HCEC 1CT (cell line): ENCODE results near the gene SEC14L5.
"Not testable (repeated sequence)": the region's sequence is repeated elsewhere in the genome, so short reads cannot be mapped to it uniquely, and the experiment has no call there.

ENCODE experiments used
- DNase-seq: peaks from one replicate; pipeline ENCODE4 v3.0.0-alpha.2; 2017

The SEC14L5 gene

DNA sequence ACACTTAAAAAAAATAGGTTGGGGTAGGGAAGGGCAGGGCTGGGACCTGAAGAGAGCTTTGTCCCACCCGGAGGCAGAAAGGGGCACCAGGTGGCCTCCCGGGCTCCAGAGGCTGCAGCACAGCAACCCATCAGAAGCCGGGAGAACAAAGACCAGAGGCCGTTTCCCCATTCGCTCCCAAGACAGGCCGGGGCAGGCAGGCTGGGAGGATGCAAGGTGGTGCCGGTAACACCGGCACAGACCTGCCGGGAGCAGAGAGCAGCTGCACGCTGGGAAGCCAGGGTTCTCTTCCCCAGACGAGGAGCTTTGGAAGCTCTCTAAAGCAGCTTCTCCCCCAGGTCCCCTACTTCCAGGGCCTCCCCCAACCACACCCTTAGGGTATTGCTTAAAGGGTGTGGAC lies 26.7 kb upstream of the SEC14L5 start:
- no peak for DNase-seq

DNA sequence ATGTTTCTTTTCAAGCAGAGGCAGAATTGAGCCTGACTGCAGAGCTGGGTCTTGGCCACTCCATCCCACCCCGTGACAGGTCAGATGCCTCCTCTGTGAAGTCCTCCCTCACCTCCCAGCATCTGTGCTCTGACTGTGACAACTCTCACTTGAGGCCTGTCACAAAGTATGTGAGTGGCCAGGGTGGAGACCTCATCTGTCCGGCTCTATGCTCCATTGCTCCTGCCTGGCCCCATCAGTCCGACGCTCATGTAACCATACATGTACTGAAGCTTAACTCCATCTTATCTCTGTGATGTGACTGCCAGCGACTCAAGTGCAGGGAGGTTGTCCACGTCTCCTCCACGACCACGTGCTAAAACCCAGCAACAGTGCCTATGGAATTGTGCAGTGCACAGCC lies 24.7 kb upstream of the SEC14L5 start:
- no peak for DNase-seq

DNA sequence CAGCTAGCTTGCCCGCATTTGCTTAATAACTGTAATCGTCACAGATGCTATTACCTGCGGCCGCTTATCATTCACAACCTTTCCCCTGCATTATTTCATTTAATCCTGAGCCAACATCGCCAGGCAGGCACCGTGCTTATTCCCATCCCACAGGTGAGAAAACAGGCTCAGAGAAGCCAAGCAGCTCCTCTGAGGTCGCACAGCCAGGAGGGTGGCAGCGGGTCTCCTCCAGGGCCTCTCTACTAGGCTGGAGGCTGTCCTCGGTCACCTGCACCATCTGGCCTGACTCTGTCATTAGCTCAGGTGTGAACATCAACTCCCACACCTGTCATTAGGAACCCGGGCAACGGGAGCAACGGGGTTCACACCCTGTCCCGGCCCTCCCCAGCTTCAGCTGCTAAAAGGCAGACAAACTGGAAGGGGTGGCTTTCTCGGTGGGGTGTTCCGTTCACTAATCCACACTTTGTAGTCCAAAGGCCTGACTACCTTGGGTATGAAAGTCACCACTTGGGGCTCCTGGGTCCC lies 24.2 kb upstream of the SEC14L5 start:
- no peak for DNase-seq

DNA sequence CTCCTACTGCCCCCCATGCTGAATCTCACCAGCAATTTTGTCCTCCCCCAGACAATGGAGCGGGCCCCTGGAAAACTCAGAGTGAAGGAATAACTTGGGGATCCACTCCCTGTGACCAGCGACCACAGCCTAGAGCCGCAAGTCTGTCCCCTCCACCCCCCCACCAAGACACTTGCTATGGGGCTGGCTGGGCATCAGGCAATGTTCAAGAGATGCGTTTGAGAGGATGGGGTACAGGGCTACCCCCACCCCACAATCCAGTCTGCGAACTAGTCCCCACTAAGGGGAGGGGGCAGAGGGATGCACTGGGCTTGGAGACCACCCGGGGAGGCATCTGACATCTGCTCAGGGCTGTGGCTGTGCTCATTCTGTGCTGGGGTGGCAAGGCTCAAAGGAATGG lies 23.5 kb upstream of the SEC14L5 start:
- DNase-seq, result no peak

DNA sequence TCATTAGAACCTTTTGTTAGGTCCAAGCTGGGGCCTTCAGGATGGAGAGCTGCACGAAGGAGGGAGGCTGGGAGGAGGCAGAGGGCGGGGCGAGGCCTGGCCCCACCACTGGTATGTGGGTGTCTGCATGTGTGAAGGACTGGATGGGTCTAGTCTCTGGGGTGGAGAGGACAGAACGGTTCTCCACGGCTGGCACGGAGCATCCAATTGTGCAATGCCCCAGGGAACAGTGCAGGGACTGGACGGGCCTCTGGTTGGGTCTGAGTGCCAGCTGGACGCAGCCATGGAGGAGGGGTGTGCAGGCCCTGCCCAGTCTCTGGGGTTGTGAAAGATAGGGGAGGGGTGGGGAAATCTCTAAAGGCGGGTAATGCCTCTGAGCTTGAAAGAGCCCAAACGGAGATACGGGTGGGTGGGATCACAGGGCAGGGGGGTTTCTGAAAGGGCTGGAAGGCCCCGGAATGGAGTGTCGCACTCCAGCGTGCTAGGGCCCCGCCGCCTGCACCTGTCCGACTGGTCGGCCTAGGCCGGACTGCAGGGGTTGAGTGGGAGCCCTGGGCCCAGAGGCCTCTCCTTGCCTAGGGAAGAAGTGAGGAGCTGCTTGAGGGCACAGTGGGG lies 22.8 kb upstream of the SEC14L5 start:
- DNase-seq, result peak; percentile 40

DNA sequence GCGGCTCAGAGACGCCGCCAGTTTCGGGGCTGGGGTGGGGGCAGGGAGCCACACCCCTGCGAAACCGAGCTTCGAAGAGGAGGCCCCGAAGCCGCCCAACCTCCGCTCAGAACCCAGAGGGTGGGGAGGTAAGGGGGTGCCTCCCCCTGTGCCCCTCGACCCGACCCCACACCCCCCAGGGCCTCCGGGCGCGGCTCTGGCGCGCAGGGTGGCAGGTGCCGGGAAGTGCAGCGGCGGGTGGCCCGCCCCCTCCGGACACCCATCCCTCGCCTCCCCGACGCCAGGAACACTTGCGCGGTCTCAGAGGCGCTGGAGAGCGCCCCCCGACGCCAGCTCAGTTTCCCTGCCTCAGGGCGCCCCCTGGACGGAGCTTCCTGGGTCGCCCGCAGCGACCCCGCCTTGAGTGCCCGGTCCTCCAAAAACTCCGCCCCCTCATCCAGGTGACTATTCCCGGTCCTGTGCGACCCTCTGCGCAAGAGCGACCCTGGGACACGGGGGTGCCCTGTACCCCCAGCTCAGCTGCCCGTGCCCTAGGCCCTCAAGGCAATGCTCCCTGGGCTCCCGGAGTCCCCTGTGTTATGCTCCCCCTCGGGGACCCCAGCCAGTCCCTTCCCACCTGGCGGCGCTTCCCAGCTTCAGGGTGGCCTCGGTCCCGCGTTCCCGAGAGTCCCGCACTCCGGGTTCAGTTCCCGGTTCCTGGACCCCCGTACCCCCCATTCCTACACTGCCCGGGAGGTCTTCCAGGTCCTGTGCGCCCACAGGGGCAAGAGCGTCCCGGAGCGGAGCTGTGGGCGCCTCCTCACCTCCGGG lies 21.7 kb upstream of the SEC14L5 start:
- DNase-seq, result no peak

DNA sequence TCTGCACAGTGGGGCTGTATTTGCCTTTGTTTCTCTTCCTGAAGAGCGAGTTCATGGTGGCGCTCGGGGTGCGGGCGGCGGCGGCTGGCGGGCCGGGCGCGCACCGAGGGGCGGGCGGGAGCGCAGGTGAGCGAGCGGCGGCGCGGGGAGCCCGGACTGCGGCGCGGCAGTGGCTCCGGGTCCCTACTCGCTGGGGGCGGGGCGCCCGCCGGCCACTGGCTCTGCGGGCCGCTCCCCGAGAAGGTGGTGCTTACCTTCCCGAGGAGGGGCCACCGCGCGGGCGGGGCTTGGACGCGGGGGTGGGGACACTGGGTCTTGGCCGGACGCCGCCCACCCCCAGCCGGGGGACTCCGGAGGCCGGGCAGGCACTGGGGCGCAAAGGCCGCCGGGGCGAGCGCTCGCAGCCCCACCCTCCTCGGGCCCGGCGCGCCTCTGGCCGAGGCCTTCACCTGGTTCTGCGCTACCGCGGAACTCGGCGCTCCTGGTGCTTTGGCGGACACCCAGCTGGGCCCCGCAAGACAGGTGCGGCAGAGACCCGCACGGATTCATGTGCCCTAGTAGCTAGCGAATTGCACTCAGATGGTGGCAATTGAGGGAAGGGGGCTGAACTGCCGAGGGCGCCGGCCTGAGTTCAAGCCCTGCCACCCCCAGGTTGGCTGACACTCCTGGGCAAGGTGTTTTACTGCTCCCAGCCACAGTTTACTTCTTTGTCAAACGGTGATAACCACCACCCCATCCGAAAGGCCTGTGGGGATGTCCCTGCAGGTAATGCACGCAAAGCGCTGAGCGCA lies 20.9 kb upstream of the SEC14L5 start, which contains the start of gene PPL:
TSS of gene PPL (minus strand) at position 158 of the 791 bp plus-strand sequence. CDS start at position 55, 103 bp downstream.
- no peak for DNase-seq

DNA sequence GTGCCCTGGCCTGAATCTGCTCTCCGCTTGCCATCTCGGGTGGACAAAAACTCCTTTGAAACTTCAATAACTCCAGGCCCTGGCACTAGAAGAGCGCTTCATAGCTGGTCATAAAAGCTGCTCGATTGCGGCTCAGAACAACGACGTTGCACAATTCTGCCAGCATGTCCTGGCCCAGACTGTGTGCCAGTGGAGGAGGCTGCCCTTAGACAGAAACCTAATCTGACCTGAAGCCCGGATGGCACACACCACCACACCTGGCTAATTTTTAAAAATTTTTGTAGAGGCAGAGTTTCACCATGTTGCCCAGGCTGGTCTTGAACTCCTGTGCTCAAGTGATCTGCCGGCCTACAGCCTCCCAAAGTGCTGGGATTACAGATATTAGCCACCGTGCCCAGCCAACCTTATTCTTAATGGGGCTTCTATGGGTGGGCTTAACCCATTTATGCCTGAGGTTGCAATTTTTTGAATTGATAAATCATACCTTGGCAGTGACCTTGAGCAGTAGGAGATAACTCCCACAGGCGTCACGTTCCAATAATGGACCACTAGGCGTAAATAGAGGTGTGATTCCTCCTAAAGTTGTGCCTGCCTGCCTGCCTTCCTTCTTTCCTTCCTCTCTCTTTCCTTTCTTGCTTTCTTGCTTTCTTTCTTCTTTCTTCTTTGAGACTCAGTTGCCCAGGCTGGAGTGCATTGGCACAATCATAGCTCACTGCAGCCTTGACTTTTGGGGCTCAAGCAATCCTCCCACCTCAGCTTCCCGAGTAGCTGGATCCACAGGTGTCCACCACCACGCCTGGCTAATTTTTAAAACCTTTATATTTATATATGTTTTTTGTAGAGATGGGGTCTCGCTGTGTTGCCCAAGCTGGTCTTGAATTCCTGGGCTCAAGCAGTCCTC lies 20.1 kb upstream of the SEC14L5 start:
- DNase-seq, result no peak

DNA sequence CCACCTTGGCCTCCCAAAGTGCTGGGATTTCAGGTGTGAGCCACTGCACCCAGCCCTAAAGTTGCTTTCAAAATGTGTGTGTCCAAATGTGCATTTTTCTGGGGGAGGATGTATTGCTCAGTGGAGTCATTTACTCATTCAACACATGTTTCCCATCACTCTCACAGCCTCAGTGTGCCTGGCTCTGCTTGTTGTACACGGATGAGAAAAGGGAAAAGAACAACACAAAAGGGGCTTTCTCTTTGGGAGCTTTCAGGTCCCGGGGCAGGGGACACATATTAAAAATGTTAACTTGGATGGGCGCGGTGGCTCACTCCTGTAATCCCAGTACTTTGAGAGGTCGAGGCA lies 19.5 kb upstream of the SEC14L5 start:
- DNase-seq, result no peak

DNA sequence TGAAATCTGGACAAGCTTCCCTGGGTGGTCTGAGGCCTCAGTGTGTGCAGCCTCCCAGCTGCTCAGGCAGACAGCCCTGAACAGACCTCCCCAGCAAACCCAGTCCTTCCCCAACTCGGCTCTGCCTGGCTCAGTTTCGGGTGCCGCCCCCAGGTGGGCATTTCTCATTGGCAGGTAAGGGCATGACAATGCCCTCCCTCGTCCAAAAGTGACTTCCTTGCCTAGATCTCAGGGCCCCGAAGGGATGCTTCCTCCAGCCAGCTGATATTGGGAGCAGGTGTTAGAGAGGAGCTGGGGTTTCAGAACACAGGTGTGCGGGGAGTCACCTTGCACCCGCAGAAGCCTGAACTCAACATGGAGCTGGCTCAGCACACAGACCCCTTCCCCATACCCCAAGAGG lies 17.4 kb upstream of the SEC14L5 start:
- DNase-seq, result no peak

DNA sequence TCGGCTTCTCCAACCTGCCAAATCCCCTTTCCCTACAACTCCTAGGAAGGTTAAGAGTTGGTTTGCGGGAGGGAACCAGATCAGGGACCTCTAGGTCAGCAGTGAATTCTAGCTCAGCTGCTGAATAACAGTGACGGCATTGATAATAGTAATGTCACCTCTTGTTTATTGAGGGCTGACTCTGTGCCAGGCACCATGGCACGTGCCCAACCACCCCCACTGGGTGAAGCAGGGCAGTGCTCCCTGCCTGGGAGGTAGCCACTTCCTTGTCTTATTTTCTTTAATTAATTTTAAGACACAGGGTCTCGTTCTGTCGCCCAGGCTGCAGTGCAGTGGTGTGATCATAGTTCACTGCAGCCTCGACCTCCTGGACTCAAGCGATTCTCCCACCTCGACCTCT lies 15.6 kb upstream of the SEC14L5 start:
- DNase-seq, result no peak

DNA sequence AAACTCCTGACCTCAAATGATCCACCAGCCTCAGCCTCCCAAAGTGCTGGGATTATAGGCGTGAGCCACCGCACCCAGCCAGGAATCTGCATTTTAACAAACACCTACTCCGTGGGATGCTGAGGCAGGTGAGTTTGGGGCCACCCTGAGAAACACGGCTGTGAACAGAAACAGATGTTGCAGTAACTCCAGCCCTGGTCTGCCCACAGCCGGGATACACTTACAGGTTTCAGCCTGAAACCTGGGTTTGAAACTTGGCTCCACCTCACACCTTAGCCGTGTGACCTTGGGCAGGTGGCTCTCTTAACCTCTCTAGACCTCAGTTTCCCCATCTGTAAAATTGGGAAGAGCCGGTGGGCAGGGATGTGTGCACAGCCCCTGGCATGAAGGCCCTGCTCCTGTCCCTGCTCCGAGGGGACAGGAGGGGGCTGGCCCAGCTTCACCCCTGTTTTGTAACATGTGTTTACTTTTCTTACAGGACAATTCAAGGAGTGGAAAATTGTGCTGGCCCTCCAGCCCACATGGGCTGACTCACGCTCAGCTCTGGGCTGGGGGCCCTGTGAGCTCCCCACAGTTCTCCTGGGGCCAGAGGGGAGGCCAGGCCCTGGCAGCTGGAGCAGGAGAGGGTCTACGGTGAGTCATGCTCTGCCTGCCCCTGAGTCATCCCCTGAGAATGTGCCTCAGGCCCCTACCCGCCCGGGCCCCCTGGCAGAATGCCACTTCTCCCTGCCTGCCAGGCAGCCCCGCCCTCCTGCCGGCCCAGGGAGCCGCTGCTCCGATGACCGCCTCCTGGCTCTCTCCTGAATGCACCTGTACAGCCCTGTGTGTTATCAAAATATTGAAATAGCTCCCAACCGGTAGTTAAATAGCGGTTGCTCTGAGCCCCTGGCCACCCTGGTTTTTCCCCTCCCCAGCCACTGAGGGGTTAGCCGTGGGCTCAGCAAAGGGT lies 13.5 kb upstream of the SEC14L5 start:
- DNase-seq, result peak; percentile 95

DNA sequence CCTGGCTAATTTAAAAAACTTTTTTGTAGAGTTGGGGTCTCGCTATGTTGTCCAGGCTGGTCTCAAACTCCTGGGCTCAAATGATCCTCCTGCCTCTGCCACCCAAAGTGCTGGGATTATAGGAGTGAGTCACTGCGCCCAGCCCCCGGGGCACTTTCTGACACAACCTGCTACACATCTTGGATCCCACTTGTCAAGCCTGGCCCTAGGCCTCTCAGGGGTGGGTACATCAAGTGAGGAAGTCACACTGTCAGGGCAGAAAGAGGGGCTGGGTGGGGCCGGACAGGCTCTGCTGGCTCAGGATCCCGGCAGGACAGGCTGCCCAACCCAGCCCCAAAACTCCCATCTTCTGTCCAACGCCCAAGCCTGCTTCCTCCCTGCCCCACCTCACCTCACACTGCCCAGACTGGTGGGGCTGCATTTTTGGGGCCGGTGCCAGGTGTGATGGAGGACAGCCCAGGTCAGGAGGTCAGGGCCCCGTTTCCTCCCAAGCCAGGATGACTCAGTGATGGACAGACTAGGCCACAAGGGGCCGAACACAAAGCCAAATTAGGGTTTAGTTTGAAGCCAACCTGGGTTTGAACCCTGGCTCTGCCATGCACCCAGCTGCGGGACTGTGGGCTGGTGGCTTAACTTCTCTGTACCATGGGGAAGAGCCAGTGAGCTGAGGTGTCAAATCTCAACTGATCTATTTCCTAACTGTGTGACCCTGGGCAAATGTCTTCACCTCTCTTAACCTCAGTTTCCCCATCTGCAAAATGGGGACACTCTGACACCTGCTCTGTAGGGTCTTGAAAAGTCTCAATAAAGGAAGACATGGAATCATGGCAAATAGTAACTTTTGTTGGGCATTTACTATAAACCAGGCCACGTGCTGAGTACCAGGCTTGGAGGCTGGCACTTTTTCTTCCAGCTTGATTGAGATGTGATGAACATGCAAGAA lies 12.3 kb upstream of the SEC14L5 start:
- DNase-seq, result peak; percentile 26

DNA sequence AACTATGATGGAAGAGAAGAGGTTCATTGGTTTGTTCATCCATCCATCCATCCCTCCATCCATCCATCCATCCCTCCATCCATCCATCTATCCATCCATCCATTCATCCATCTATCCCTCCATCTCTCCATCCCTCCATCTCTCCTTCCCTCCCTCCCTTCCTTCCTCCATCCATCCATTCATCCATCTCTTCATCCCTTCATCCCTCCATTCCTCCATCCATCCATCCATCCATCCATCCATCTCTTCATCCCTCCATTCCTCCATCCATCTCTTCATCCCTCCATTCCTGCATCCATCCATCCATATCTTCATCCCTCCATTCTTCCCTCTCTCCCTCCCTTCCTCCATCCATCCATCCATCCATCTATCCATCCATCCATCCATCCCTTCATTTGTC lies 11.2 kb upstream of the SEC14L5 start:
- no peak for DNase-seq

DNA sequence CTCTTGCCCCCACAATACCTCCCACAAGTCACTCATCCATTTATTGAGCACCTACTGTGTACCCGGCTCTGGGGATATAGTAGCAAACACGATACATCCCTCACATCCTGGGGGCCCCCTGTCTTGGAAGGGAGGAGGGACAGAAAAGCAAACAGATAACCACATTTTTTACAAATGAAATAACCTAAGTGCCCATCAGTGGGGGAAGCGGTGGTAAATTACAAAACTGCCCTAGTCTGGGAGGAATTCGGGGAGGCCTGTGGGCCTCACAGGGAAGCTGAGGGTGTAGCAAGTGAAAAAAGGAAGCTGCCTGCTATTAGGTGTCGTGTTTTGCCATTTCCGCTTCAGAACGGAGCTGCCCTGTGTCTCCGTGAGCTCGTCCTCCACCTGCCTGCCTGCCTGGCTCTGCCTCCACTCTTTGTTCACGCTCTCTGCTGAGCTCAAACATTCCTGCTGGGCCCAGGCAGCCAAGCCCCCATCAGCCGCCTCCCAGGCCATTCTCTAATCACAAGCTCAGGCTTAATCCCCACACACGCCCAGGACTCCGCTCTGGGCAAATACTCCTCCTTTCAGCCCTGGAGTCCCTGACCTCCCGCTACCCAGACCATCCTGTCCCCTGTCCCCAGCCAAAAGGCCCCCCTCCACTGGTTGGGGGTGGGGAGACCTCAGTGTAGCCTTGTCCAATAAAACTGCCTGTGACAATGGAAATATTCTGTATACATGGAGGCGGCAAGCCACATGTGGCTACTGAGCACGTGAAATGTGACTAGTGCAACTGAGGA lies 10.2 kb upstream of the SEC14L5 start:
- no peak for DNase-seq

DNA sequence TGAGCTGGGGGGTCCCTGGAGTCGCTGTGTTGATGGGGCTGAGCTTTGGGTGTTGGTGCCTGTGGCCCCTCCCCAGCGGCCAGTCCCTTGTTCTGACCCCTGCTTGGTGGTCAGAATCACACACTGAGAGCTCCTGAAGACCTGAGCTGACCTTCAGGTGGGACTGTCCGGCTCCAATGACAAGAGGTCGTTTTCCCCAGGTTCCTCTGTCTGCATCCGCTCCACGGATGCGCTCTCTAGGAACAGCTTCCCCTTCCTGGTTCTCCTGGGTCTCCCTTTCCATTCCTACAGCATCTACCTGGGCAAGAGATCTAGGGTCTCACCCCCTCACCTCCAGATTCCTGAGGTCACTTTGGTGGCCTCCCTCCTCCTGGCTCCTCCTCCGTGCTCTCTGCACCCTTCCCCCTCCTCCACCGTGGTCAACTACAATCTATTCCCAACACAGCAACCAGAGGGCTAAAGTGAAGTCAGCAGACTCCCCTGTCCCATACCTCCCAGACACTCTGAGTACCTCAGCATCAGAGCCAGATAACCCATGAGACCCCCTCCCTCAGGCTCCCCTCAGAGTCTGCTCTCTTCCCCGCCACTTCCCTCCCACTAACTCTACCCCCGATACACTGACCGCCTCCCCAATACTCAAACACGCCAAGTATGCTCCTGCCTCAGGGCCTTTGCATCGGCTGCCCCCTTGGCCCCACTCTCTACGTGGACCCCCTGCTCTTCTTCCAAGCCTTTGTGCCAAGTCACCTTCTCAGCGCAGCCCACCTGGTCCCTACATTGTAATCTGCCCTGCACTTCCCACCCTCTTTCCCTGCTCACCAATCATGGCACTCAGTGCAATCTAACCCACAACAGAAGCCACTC lies 9.0 kb upstream of the SEC14L5 start:
- no peak for DNase-seq

DNA sequence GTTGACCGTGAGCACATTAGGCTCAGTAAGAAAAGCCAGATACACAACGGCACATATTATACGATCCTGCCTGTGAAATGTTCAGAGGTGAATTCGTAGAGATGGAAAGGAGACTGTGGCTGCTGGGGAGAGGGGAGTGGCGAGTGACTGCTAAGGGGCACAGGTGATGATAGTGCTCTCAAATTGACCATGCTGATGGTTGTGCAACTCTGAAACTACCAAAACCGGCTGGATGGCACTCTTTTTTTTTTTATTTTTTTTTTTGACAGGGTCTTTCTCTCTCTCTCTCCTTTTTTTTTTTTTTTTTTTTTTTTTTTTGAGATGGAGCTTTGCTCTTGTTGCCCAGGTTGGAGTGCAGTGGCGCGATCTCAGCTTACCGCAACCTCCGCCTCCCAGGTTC lies 8.1 kb upstream of the SEC14L5 start:
- no peak for DNase-seq

DNA sequence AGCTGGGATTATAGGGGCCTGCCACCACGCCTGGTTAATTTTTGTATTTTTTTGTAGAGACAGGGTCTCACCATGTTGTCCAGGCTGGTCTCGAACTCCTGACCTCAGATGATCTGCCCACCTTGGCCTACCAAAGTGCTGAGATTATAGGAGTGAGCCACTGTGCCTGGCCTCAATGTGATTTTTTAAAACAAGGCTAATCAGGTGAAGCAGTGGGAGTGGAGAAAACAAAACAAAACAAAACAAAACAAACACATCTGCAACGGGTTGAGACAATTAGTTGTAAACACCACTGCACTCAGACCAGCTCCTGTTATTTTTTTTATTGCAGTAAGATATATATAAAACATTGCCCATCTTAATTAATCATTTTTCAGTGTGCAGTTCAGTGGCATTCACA lies 6.5 kb upstream of the SEC14L5 start:
- DNase-seq, result not testable (repeated sequence)
